ENCODE results near the gene ILDR2. TPM values are rescaled to one million over a fixed set of nuclear protein-coding genes. Genes with fewer than 3 reads are reported as not detected.
A peak's percentile ranks its signal among the peaks of the same experiment; 100 is the strongest.

ILDR2 gene
- polyA plus RNA-seq, 1 donor (not counting 4 experiments of a cell fraction or from before 2014, with no cell fraction given) = not detected

- no peak overlapping the region for H3K4me3 ChIP-seq (ENCODE audit: control insufficient read depth in 2 of 3, extremely low read depth in 1 of 3, insufficient read depth in 2 of 3, low read depth in 1 of 3, low read length in 3 of 3)
- H3K9me3 ChIP-seq (ENCODE audit: control insufficient read depth, low read depth, low read length) = no peaks in the 10 kb centered on the region
- no peaks in the 10 kb centered on the region for H3K9me1 ChIP-seq (ENCODE audit: control insufficient read depth, extremely low read depth, insufficient read depth, low read length)
- peaks cover 50% of the 10 kb centered on the region for H3K27me3 ChIP-seq (ENCODE audit: control insufficient read depth, extremely low read depth, insufficient read depth, low read length)
- H3K27ac ChIP-seq (ENCODE audit: control insufficient read depth, insufficient read depth, low read length) = no peak overlapping the region
- no peaks in the 10 kb centered on the region for H3K4me1 ChIP-seq (ENCODE audit: control insufficient read depth, extremely low read depth, insufficient read depth, low read length)
- no peak for DNase-seq (ENCODE audit: low read depth, low spot score)
- no peak for FAIRE-seq
- H3K9ac ChIP-seq (ENCODE audit: control insufficient read depth, extremely low read depth, insufficient read depth, low read length) = no peak overlapping the region
- no peak overlapping the region for H2AFZ ChIP-seq (ENCODE audit: control insufficient read depth, low read length)
- no peaks in the 10 kb centered on the region for H3K36me3 ChIP-seq (ENCODE audit: control insufficient read depth in 2 of 2, extremely low read depth in 1 of 2, insufficient read depth in 2 of 2, low read length in 2 of 2)
- H3K79me2 ChIP-seq (ENCODE audit: control insufficient read depth, insufficient read depth, low read length) = no peaks in the 10 kb centered on the region
- H4K20me1 ChIP-seq (ENCODE audit: control insufficient read depth, extremely low read depth, insufficient read depth, low read length) = no peaks in the 10 kb centered on the region
- dilution Hi-C loops (cut with MboI; ENCODE audit: extremely low pct_ligation_motif_present, low sequenced_read_pairs) = no loop called here
- no peak overlapping the region for H3K4me2 ChIP-seq (ENCODE audit: control insufficient read depth, extremely low read depth, insufficient read depth, low read depth, low read length)
- TF ChIP-seq CTCF (optimal IDR thresholded peaks at IDR 0.05 in 1 of 3, IDR thresholded peaks at IDR 0.05 in 1 of 3, conservative IDR thresholded peaks at IDR 0.05 in 1 of 3; ENCODE audit: extremely low read depth in 1 of 3, insufficient read depth in 2 of 3, low read length in 3 of 3) (no peak), EZH2 (IDR thresholded peaks at IDR 0.05; ENCODE audit: low read length) (no peak)
These were observed 2.6 kb upstream of the ILDR2 start for GRCh38 chr1:166977951-166978350.

GRCh38 chr1:166974647-166975345 lies 544 bp downstream of the ILDR2 start:
- Histone ChIP-seq H4K20me1 (ENCODE audit: control insufficient read depth, extremely low read depth, insufficient read depth, low read length) (no peaks in the 10 kb centered on the region), H3K36me3 (ENCODE audit: control insufficient read depth in 2 of 2, extremely low read depth in 1 of 2, insufficient read depth in 2 of 2, low read length in 2 of 2) (no peaks in the 10 kb centered on the region), H3K27me3 (ENCODE audit: control insufficient read depth, extremely low read depth, insufficient read depth, low read length) (peaks cover 74% of the 10 kb centered on the region), H3K9me3 (ENCODE audit: control insufficient read depth, low read depth, low read length) (no peaks in the 10 kb centered on the region), H3K9me1 (ENCODE audit: control insufficient read depth, extremely low read depth, insufficient read depth, low read length) (no peaks in the 10 kb centered on the region), H3K4me1 (ENCODE audit: control insufficient read depth, extremely low read depth, insufficient read depth, low read length) (no peaks in the 10 kb centered on the region), H3K4me3 (ENCODE audit: control insufficient read depth in 2 of 3, extremely low read depth in 1 of 3, insufficient read depth in 2 of 3, low read depth in 1 of 3, low read length in 3 of 3) (peak overlapping the region in 2 of 3 experiments; percentile 11 to 33), H3K4me2 (ENCODE audit: control insufficient read depth, extremely low read depth, insufficient read depth, low read depth, low read length) (peak overlapping the region; percentile 58), H2AFZ (ENCODE audit: control insufficient read depth, low read length) (no peak overlapping the region), H3K79me2 (ENCODE audit: control insufficient read depth, insufficient read depth, low read length) (no peaks in the 10 kb centered on the region), H3K9ac (ENCODE audit: control insufficient read depth, extremely low read depth, insufficient read depth, low read length) (no peak overlapping the region), H3K27ac (ENCODE audit: control insufficient read depth, insufficient read depth, low read length) (no peak overlapping the region)
- DNase-seq (ENCODE audit: low read depth, low spot score) (no peak), FAIRE-seq (no peak)
- dilution Hi-C loops (cut with MboI; ENCODE audit: extremely low pct_ligation_motif_present, low sequenced_read_pairs) = no loop called here
- TF ChIP-seq EZH2 (IDR thresholded peaks at IDR 0.05; ENCODE audit: low read length) (no peak), CTCF (optimal IDR thresholded peaks at IDR 0.05 in 1 of 3, IDR thresholded peaks at IDR 0.05 in 1 of 3, conservative IDR thresholded peaks at IDR 0.05 in 1 of 3; ENCODE audit: extremely low read depth in 1 of 3, insufficient read depth in 2 of 3, low read length in 3 of 3) (no peak)
